ENCODE results near the gene ANKRD35.

- TF ChIP-seq CTCF (IDR thresholded peaks at IDR 0.05; ENCODE audit: low read length) = no peak
- TF ChIP-seq EZH2phosphoT487 (IDR thresholded peaks at IDR 0.05; ENCODE audit: low read length) = no peak
Observed at GRCh38 chr1:145891143-145891542, 5.5 kb upstream of the ANKRD35 start.
